Ectodermal cell (in vitro differentiated cells): Measurements from ENCODE around the gene DGKB.

ENCODE experiments used
- H3K27ac ChIP-seq: 2 replicates; pipeline ENCODE4 v1.7.0; 2013; ENCODE audit warnings: mild to moderate bottlenecking, low read depth, low read length; ENCODE audit not compliant: insufficient read depth, poor library complexity, severe bottlenecking
- H3K27me3 ChIP-seq: 2 replicates; pipeline ENCODE4 v1.7.0; 2013; ENCODE audit warnings: mild to moderate bottlenecking, low read length; ENCODE audit not compliant: insufficient read depth, control insufficient read depth, poor library complexity, severe bottlenecking
- H3K36me3 ChIP-seq: one replicate; pipeline ENCODE4 v1.7.0; 2013; ENCODE audit warnings: low read length; ENCODE audit not compliant: control insufficient read depth, insufficient read depth
- H3K4me1 ChIP-seq: one replicate; pipeline ENCODE4 v1.7.0; 2013; ENCODE audit warnings: low read length; ENCODE audit not compliant: control insufficient read depth, insufficient read depth
- H3K4me3 ChIP-seq: 2 replicates; pipeline ENCODE4 v1.7.0; 2013; ENCODE audit warnings: low read depth, low read length, control low read depth; ENCODE audit not compliant: insufficient read depth
- H3K9me3 ChIP-seq: 2 replicates; pipeline ENCODE4 v1.7.0; 2013; ENCODE audit warnings: mild to moderate bottlenecking, low read length, moderate library complexity; ENCODE audit not compliant: control insufficient read depth
- WGBS, 2 experiments: methylation state at CpG; one replicate each; pipeline ENCODE4 v1.1.7; 2013; ENCODE audit warnings: missing lambda C conversion rate in 2 of 2; 5-methylcytosine and 5-hydroxymethylcytosine counted together

DGKB gene

DNA sequence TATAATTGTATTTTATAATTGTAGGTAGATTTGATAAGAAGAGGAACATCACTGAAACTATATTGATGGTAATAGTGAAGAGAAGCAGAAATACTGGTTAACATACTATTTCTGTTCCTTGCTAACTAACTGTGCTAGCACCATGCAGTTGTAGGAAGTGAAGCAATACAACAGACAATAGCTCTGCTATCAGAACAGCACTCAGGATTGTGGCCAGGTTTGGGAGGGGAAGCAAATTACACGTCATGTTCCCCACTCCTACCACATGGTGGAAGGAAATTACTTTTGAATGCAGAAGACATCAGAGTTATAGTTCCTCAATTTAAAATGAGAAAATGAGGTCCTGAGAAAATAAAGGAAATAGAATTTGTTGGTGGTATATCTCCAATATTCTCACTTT is 151.1 kb downstream of the DGKB start:
- no peaks in the 10 kb centered on the region for H3K4me1 ChIP-seq
- H3K9me3 ChIP-seq: no peaks in the 10 kb centered on the region
- WGBS, 2 experiments: 89 to 100% methylated on average over 1 of the region's 1 CpG
- H3K4me3 ChIP-seq: no peak overlapping the region
- no peaks in the 10 kb centered on the region for H3K27me3 ChIP-seq
- H3K27ac ChIP-seq: no peak overlapping the region
- H3K36me3 ChIP-seq: no peaks in the 10 kb centered on the region

GRCh38 chr7:14748461-14748860 is 154.1 kb downstream of the DGKB start:
- Histone ChIP-seq H3K27ac (no peak overlapping the region), H3K4me1 (no peaks in the 10 kb centered on the region), H3K36me3 (no peaks in the 10 kb centered on the region), H3K4me3 (no peak overlapping the region), H3K9me3 (no peaks in the 10 kb centered on the region), H3K27me3 (no peaks in the 10 kb centered on the region)

DNA sequence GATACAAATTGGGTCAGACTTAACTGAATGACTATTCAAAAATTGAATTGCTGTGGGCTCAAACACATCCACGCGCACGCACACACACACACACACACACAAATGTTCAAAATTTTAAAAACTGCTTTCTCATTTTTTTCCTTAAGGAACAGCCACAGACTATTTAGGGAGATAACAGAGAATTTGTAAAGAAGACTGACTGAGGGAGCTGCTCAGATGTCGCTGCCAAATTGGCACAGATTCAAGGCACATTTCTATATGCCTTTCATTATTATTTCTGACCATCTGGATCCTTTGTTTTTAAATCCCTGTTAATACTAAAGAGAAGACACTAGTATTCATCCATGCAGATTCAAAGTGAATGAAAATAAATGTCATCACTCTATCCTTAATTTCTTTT is 154.8 kb downstream of the DGKB start:
- 94 to 98% methylated on average over 4 of the region's 4 CpGs for WGBS, 2 experiments
- Histone ChIP-seq H3K9me3 (no peaks in the 10 kb centered on the region), H3K27ac (no peak overlapping the region), H3K36me3 (no peaks in the 10 kb centered on the region), H3K4me3 (no peak overlapping the region), H3K4me1 (no peaks in the 10 kb centered on the region), H3K27me3 (no peaks in the 10 kb centered on the region)

GRCh38 chr7:14745076-14745475 is 157.5 kb downstream of the DGKB start:
- no peak overlapping the region for H3K27ac ChIP-seq
- H3K9me3 ChIP-seq: no peaks in the 10 kb centered on the region
- H3K36me3 ChIP-seq: no peaks in the 10 kb centered on the region
- 89 to 96% methylated on average over 4 of the region's 4 CpGs for WGBS, 2 experiments
- H3K4me3 ChIP-seq: no peak overlapping the region
- H3K27me3 ChIP-seq: no peaks in the 10 kb centered on the region
- no peaks in the 10 kb centered on the region for H3K4me1 ChIP-seq

- 88 to 91% methylated on average over 4 of the region's 4 CpGs for WGBS, 2 experiments
- H3K9me3 ChIP-seq: no peaks in the 10 kb centered on the region
- no peak overlapping the region for H3K4me3 ChIP-seq
- no peaks in the 10 kb centered on the region for H3K36me3 ChIP-seq
- H3K27ac ChIP-seq: no peak overlapping the region
- H3K27me3 ChIP-seq: no peaks in the 10 kb centered on the region
- no peaks in the 10 kb centered on the region for H3K4me1 ChIP-seq
These were observed 161.9 kb downstream of the DGKB start for GRCh38 chr7:14740606-14741005.

- WGBS, 2 experiments: 95 to 96% methylated on average over 12 of the region's 12 CpGs
- H3K27ac ChIP-seq: no peak overlapping the region
- no peaks in the 10 kb centered on the region for H3K36me3 ChIP-seq
- no peaks in the 10 kb centered on the region for H3K27me3 ChIP-seq
- no peak overlapping the region for H3K4me3 ChIP-seq
- no peaks in the 10 kb centered on the region for H3K4me1 ChIP-seq
- H3K9me3 ChIP-seq: no peaks in the 10 kb centered on the region
These were observed 162.7 kb downstream of the DGKB start for GRCh38 chr7:14739841-14740185.

DNA sequence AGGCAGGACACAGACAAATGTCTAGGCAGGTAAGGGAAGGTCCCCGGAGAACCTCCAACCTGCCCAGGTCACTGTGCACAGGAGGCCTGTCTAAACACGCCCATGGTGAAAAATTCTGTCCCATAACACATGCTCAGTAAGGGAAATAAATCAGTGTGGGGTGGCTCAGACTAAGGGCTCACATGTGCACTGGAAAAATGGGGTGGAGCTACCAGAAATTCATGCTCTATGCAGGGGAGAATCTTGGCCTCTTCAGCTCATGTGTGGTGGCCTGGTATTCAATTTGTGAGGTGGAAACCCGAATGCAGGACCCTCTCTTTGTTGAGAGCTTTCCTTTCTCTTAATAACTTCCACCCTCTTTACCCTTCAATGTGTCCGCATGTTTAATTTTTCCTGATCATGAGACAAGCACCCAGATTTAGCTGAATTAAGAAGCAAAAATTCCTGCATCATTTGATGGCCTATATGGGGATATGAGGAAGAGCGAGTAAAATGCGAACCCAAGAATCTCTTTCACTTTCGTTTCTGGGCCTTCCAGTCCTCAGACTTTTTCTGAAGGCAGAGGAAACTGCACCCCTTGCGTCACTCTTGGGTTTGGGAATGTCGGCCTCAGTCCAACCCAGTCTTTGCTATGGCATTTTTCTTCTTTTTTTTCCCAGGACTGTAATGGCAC is 163.2 kb downstream of the DGKB start:
- 80 to 83% methylated on average over 9 of the region's 9 CpGs for WGBS, 2 experiments
- H3K36me3 ChIP-seq: no peaks in the 10 kb centered on the region

GRCh38 chr7:14738086-14738485 is 164.5 kb downstream of the DGKB start:
- H3K4me3 ChIP-seq: no peak overlapping the region
- no peaks in the 10 kb centered on the region for H3K36me3 ChIP-seq
- H3K9me3 ChIP-seq: no peaks in the 10 kb centered on the region
- no peak overlapping the region for H3K27ac ChIP-seq
- H3K27me3 ChIP-seq: no peaks in the 10 kb centered on the region
- no peaks in the 10 kb centered on the region for H3K4me1 ChIP-seq
- WGBS, 2 experiments: 0% methylated on average over 1 of the region's 1 CpG

More for the DNA sequence above, 163.2 kb downstream of the DGKB start:
- Histone ChIP-seq H3K4me3 (no peak overlapping the region), H3K27ac (no peak overlapping the region), H3K4me1 (no peaks in the 10 kb centered on the region), H3K9me3 (no peaks in the 10 kb centered on the region), H3K27me3 (no peaks in the 10 kb centered on the region)

- no peaks in the 10 kb centered on the region for H3K4me1 ChIP-seq
- WGBS, 2 experiments: 19 to 20% methylated on average over 9 of the region's 9 CpGs
- H3K27ac ChIP-seq: no peak overlapping the region
- H3K36me3 ChIP-seq: no peaks in the 10 kb centered on the region
- no peaks in the 10 kb centered on the region for H3K9me3 ChIP-seq
- H3K27me3 ChIP-seq: no peaks in the 10 kb centered on the region
- peak overlapping the region; percentile 18 for H3K4me3 ChIP-seq
These were observed 167.7 kb downstream of the DGKB start for GRCh38 chr7:14734839-14735321.

DNA sequence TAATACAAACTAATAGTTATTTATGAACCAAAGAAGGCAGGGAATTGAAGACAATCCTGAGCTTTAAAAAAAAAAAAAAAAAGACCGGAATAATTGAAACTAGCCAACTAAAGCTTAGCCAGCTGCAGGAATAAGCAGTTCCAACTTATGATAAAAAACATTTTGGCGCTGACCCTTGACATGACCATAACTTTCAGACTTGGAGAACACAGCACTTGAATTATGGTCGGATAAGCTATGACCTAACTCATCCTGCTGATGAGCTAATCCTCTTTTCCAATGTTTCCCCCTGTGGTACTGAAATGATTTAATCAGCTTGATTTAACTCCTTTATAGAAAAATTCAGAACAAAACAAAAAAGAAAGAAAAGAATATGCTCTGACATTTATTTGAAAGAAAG is 181.8 kb downstream of the DGKB start:
- H3K27ac ChIP-seq: no peak overlapping the region
- 90 to 97% methylated on average over 3 of the region's 3 CpGs for WGBS, 2 experiments

DNA sequence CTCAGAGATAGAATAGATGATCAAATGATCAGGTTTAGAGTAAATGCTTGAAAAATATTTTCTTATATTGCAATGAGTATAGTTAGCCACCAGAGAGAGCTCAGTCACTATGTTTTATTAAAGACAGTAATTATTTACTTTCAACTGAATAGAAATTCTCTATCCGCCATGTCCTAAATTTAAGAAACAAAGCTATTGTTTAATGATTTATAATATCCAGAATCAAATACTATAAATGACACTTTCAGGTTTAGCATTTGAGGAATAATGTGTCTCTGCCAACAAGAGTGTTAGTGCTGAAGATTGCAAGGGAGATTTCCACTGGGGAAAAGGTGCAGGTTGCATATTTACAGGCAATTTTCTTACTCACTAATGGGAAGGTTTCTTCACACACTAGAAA is 184.7 kb downstream of the DGKB start:
- no peak overlapping the region for H3K27ac ChIP-seq
- no peaks in the 10 kb centered on the region for H3K27me3 ChIP-seq
- no peak overlapping the region for H3K4me3 ChIP-seq
- no peaks in the 10 kb centered on the region for H3K36me3 ChIP-seq
- WGBS, 2 experiments: 100% methylated on average over 1 of the region's 1 CpG; no CpG with 5 or more reads in 1 of the 2 experiments
- H3K4me1 ChIP-seq: no peaks in the 10 kb centered on the region
- no peaks in the 10 kb centered on the region for H3K9me3 ChIP-seq

More for the DNA sequence above, 181.8 kb downstream of the DGKB start:
- Histone ChIP-seq H3K27me3 (no peaks in the 10 kb centered on the region), H3K4me1 (no peaks in the 10 kb centered on the region), H3K36me3 (no peaks in the 10 kb centered on the region), H3K4me3 (no peak overlapping the region), H3K9me3 (no peaks in the 10 kb centered on the region)
